ENCODE results near the gene FOXD3. TPM values are rescaled to one million over a fixed set of nuclear protein-coding genes. Genes with fewer than 3 reads are reported as not detected.
A peak's percentile ranks its signal among the peaks of the same experiment; 100 is the strongest.

Gene FOXD3
- total and polyA plus RNA-seq, 10 donors, result 0.09 to 0.51 (median 0.17) TPM; not detected in 5

- no peaks in the 10 kb centered on the region for H3K36me3 ChIP-seq
- H3K27ac ChIP-seq, result no peak overlapping the region
- no peak for DNase-seq
- peaks cover 31 to 100% (median 100%) of the 10 kb centered on the region in 7 donors for H3K27me3 ChIP-seq (replicated peaks in 1 of 7)
- WGBS, 5 donors, result 12 to 20% (median 16%) methylated on average over 7 of the region's 7 CpGs
- H3K4me3 ChIP-seq, result peak overlapping the region in 1 of 8 donors; percentile 75
- peaks cover 0 to 39% (median 0%) of the 10 kb centered on the region in 8 donors for H3K9me3 ChIP-seq
- H3K4me1 ChIP-seq, result peaks cover 6 to 75% (median 58%) of the 10 kb centered on the region in 6 donors
- TF ChIP-seq, protein P1, sequence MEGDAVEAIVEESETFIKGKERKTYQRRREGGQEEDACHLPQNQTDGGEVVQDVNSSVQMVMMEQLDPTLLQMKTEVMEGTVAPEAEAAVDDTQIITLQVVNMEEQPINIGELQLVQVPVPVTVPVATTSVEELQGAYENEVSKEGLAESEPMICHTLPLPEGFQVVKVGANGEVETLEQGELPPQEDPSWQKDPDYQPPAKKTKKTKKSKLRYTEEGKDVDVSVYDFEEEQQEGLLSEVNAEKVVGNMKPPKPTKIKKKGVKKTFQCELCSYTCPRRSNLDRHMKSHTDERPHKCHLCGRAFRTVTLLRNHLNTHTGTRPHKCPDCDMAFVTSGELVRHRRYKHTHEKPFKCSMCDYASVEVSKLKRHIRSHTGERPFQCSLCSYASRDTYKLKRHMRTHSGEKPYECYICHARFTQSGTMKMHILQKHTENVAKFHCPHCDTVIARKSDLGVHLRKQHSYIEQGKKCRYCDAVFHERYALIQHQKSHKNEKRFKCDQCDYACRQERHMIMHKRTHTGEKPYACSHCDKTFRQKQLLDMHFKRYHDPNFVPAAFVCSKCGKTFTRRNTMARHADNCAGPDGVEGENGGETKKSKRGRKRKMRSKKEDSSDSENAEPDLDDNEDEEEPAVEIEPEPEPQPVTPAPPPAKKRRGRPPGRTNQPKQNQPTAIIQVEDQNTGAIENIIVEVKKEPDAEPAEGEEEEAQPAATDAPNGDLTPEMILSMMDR (IDR thresholded peaks at IDR 0.05 in 8 of 11, conservative IDR thresholded peaks at IDR 0.05 in 3 of 11), result no peak
- TF ChIP-seq POLR2AphosphoS5 (IDR thresholded peaks at IDR 0.05) (no peak), POLR2A (IDR thresholded peaks at IDR 0.05) (no peak)
- intact Hi-C loops (cut with DNase I; ENCODE audit: low total_unique reads), result no loop called here
Measured at GRCh38 chr1:63324779-63325119, 2.4 kb downstream of the FOXD3 start.

GRCh38 chr1:63325279-63325985 lies 3.1 kb downstream of the FOXD3 start:
- 10 to 18% (median 16%) methylated on average over 2 of the region's 2 CpGs for WGBS, 5 donors
- Histone ChIP-seq H3K4me1 (peaks cover 6 to 75% (median 59%) of the 10 kb centered on the region in 6 donors), H3K27ac (no peak overlapping the region), H3K9me3 (peaks cover 0 to 33% (median 0%) of the 10 kb centered on the region in 8 donors), H3K4me3 (no peak overlapping the region), H3K36me3 (no peaks in the 10 kb centered on the region), H3K27me3 (replicated peaks in 1 of 7) (peaks cover 31 to 100% (median 100%) of the 10 kb centered on the region in 7 donors)
- intact Hi-C loops (cut with DNase I; ENCODE audit: low total_unique reads), result no loop called here
- no peak for DNase-seq
- TF ChIP-seq POLR2AphosphoS5 (IDR thresholded peaks at IDR 0.05) (no peak), POLR2A (IDR thresholded peaks at IDR 0.05) (no peak)
- TF ChIP-seq, protein P1 (IDR thresholded peaks at IDR 0.05 in 8 of 11, conservative IDR thresholded peaks at IDR 0.05 in 3 of 11), result no peak

DNA sequence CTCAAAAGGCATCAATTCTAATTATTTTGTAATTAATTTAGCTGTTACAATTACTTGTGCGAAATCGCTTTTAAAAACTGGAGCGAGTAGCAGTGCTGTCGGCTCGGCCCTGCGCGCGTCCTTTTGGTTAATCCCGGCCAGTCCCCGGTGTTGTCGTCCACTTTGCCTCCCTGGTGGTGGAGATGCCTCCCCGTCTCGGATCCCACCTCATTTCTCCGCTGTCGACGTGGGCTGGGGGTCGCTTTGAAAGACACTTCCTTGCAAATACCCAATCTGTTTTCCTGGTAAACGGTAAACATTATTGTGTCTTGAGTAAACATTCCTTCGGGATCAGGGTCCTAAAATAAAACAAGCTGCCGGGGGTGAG lies 3.7 kb downstream of the FOXD3 start:
- Histone ChIP-seq H3K27ac (no peak overlapping the region), H3K4me1 (peaks cover 6 to 70% (median 56%) of the 10 kb centered on the region in 6 donors), H3K9me3 (peaks cover 0 to 26% (median 0%) of the 10 kb centered on the region in 8 donors), H3K4me3 (no peak overlapping the region), H3K27me3 (replicated peaks in 1 of 7) (peaks cover 29 to 100% (median 100%) of the 10 kb centered on the region in 7 donors), H3K36me3 (no peaks in the 10 kb centered on the region)
- intact Hi-C loops (cut with DNase I; ENCODE audit: low total_unique reads), result no loop called here
- DNase-seq, result no peak
- 11 to 16% (median 12%) methylated on average over 20 of the region's 20 CpGs for WGBS, 5 donors
- TF ChIP-seq, protein P1 (IDR thresholded peaks at IDR 0.05 in 8 of 11, conservative IDR thresholded peaks at IDR 0.05 in 3 of 11), result no peak
- TF ChIP-seq POLR2AphosphoS5 (IDR thresholded peaks at IDR 0.05) (no peak), POLR2A (IDR thresholded peaks at IDR 0.05) (no peak)

DNA sequence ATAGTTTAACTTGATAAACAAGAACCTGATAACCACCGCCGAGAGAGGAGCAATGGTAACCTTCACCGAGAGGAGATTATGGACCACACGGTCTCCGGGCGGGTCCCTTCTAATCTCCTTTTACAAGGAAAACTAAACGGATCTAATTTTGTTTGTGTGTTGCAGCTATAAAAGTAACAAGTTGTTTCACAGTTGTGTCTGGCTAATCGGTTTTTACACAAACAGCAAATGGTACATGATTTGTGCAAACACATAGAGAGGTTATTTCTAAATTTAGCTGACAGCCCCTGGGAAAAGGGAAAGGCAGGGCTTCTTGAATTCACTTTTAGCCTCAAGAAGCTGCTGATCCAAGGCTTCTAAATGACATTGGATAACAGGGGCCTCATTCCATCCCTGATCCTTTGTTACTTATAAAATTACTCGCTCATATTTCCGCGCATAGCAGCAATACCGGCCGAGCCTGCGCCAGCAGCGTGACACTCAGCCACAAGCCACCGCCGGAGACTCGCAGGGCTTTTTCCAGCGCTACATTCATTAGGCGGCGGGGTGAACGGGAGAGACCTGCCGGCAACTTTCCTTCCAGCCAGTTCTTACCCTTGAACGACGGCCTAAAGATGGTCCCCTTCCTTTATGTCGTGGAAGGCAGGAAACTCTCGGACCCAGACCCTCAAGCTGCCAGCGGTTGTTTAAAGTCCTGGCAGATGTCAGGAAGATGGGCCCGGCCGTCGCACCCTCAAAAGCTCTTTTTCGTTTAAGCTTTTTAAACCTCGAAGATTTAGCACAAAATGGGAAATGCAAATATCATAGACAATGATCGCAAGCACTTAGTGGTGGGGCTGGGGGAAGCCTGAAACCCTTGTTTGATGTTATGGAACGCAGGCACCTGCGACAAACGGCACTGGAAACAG lies 4.4 kb downstream of the FOXD3 start:
- no peak overlapping the region for H3K27ac ChIP-seq
- TF ChIP-seq POLR2AphosphoS5 (IDR thresholded peaks at IDR 0.05), result no peak
- TF ChIP-seq, protein P1 (IDR thresholded peaks at IDR 0.05 in 8 of 11, conservative IDR thresholded peaks at IDR 0.05 in 3 of 11), result no peak
- TF ChIP-seq POLR2A (IDR thresholded peaks at IDR 0.05), result no peak
- no peak overlapping the region for H3K4me3 ChIP-seq
- H3K9me3 ChIP-seq, result peaks cover 0 to 21% (median 0%) of the 10 kb centered on the region in 8 donors
- intact Hi-C loops (cut with DNase I; ENCODE audit: low total_unique reads), result no loop called here
- peaks cover 29 to 100% (median 100%) of the 10 kb centered on the region in 7 donors for H3K27me3 ChIP-seq (replicated peaks in 1 of 7)
- WGBS, 5 donors, result 8 to 14% (median 10%) methylated on average over 37 of the region's 37 CpGs
- no peak for DNase-seq
- no peaks in the 10 kb centered on the region for H3K36me3 ChIP-seq
- H3K4me1 ChIP-seq, result peaks cover 6 to 63% (median 50%) of the 10 kb centered on the region in 6 donors
